HepG2 (cell line): ENCODE results near the gene ELOVL5. TPM values are rescaled to one million over a fixed set of nuclear protein-coding genes. Genes with fewer than 3 reads are reported as not detected.

ENCODE experiments used
- AHR ChIP-seq: IDR thresholded peaks from 2 replicates; pipeline ENCODE4 v1.6.1; 2018; ENCODE audit warnings: missing genetic modification reagents, missing compliant biosample characterization
- CEBPB ChIP-seq: IDR thresholded peaks from 2 replicates; pipeline ENCODE4 v1.6.1; 2011; ENCODE audit warnings: low read depth, low read length, improper control_type of control experiment, borderline replicate concordance
- CREB1 ChIP-seq, 2 experiments: fragments of 450-650 bp in 1 of 2; IDR thresholded peaks; 2 replicates each; pipeline ENCODE4 v1.6.1; 2016 to 2017; ENCODE audit warnings: control low read depth in 1 of 2, mild to moderate bottlenecking in 1 of 2, missing compliant biosample characterization in 1 of 2, missing genetic modification characterization in 1 of 2
- DR1 ChIP-seq: sonication (generic); formaldehyde crosslinking; IDR thresholded peaks from 2 replicates; pipeline ENCODE4 v1.8.0; 2021; ENCODE audit warnings: mild to moderate bottlenecking, missing genetic modification reagents, inconsistent platforms
- ETV5 ChIP-seq: IDR thresholded peaks from 2 replicates; pipeline ENCODE4 v1.6.1; 2018; ENCODE audit warnings: missing biosample characterization, missing genetic modification reagents, inconsistent platforms, borderline replicate concordance
- GATAD2A ChIP-seq: IDR thresholded peaks from 2 replicates; pipeline ENCODE4 v1.6.1; 2016
- GLMP ChIP-seq: sonication (generic); formaldehyde crosslinking; IDR thresholded peaks from 2 replicates; pipeline ENCODE4 v1.9.0; 2021; ENCODE audit warnings: missing genetic modification reagents, mild to moderate bottlenecking, borderline replicate concordance
- IKZF4 ChIP-seq: sonication (generic); formaldehyde crosslinking; IDR thresholded peaks from 2 replicates; pipeline ENCODE4 v1.5.1; 2020; ENCODE audit warnings: borderline replicate concordance, mild to moderate bottlenecking, low read depth, missing genetic modification reagents; ENCODE audit errors: not compliant biosample characterization
- MED8 ChIP-seq: sonication (generic); formaldehyde crosslinking; IDR thresholded peaks from 2 replicates; pipeline ENCODE4 v1.8.1; 2023; ENCODE audit warnings: mild to moderate bottlenecking, missing genetic modification reagents; ENCODE audit not compliant: insufficient replicate concordance
- NFATC3 ChIP-seq: sonication (generic); formaldehyde crosslinking; IDR thresholded peaks from 2 replicates; pipeline ENCODE4 v1.5.1; 2020; ENCODE audit warnings: mild to moderate bottlenecking, missing genetic modification reagents
- NFYC ChIP-seq: IDR thresholded peaks from 2 replicates; pipeline ENCODE4 v1.6.1; 2016; ENCODE audit warnings: missing genetic modification reagents, missing compliant biosample characterization
- NR2F2 ChIP-seq: IDR thresholded peaks from 2 replicates; pipeline ENCODE4 v1.6.1; 2012; ENCODE audit warnings: low read depth, inconsistent platforms, borderline replicate concordance
- PRPF4 ChIP-seq: fragments of 200-400 bp; formaldehyde crosslinking; IDR thresholded peaks from 2 replicates; pipeline ENCODE4 v1.6.1; 2016; ENCODE audit warnings: low read length, low read depth; ENCODE audit not compliant: poor library complexity, severe bottlenecking
- RFXAP ChIP-seq: sonication (generic); formaldehyde crosslinking; IDR thresholded peaks from 2 replicates; pipeline ENCODE4 v1.4.0; 2020; ENCODE audit warnings: missing genetic modification reagents, borderline replicate concordance
- SMAD9 ChIP-seq: sonication (generic); formaldehyde crosslinking; IDR thresholded peaks from 2 replicates; pipeline ENCODE4 v1.5.1; 2020; ENCODE audit warnings: mild to moderate bottlenecking, missing genetic modification reagents
- TEAD3 ChIP-seq: optimal IDR thresholded peaks from 2 replicates; pipeline ENCODE3; 2016; ENCODE audit warnings: borderline replicate concordance
- ZFP37 ChIP-seq: sonication (generic); formaldehyde crosslinking; IDR thresholded peaks from 2 replicates; pipeline ENCODE4 v1.4.0; 2020; ENCODE audit warnings: missing genetic modification reagents, borderline replicate concordance
- ZFP82 ChIP-seq: sonication (generic); formaldehyde crosslinking; IDR thresholded peaks from 2 replicates; pipeline ENCODE4 v1.5.1; 2020; ENCODE audit warnings: mild to moderate bottlenecking, missing genetic modification reagents, borderline replicate concordance
- ZNF549 ChIP-seq: sonication (generic); formaldehyde crosslinking; IDR thresholded peaks from 2 replicates; pipeline ENCODE4 v1.5.0; 2020; ENCODE audit warnings: missing genetic modification reagents
- ZNF674 ChIP-seq: sonication (generic); formaldehyde crosslinking; IDR thresholded peaks from 2 replicates; pipeline ENCODE4 v1.5.0; 2020; ENCODE audit warnings: low read depth, mild to moderate bottlenecking, missing genetic modification reagents
- ZNF687 ChIP-seq: sonication (generic); formaldehyde crosslinking; IDR thresholded peaks from 2 replicates; pipeline ENCODE4 v1.5.1; 2020; ENCODE audit warnings: mild to moderate bottlenecking, missing genetic modification reagents, moderate library complexity
- ZNF761 ChIP-seq: sonication (generic); formaldehyde crosslinking; conservative IDR thresholded peaks from 2 replicates; pipeline ENCODE4 v1.4.0; 2020; ENCODE audit warnings: mild to moderate bottlenecking, missing genetic modification reagents
- ZNF768 ChIP-seq: sonication (generic); formaldehyde crosslinking; IDR thresholded peaks from 2 replicates; pipeline ENCODE4 v1.4.0; 2020; ENCODE audit warnings: missing genetic modification reagents
- ZNF780A ChIP-seq: sonication (generic); formaldehyde crosslinking; IDR thresholded peaks from 2 replicates; pipeline ENCODE4 v1.8.0; 2022; ENCODE audit warnings: mild to moderate bottlenecking, missing genetic modification reagents, moderate library complexity
- ZNF816 ChIP-seq: sonication (generic); formaldehyde crosslinking; IDR thresholded peaks from 2 replicates; pipeline ENCODE4 v1.8.0; 2022; ENCODE audit warnings: missing genetic modification reagents, mild to moderate bottlenecking, borderline replicate concordance
- polyA plus RNA-seq, 8 experiments: library from polyadenylated mRNA; depleted of rRNA in 3 of 8; stranded (reverse) in 7 of 8; unstranded in 1 of 8; fragments of >200 nt; fragmentation: Illumina TruSeq in 4 of 8; extraction: Trizol in 4 of 8; gene quantifications; 2 replicates each; pipeline versions ENCODE4 v1.2.1 to v1.2.3, GENCODE V29; 2011 to 2016; ENCODE audit warnings: low read depth in 4 of 8, missing spikeins in 1 of 8, mixed read lengths in 1 of 8; ENCODE audit not compliant: insufficient read depth in 1 of 8
- total RNA-seq, 5 experiments: library from RNA; depleted of rRNA; stranded (reverse); fragments of >200 nt; fragmentation: Illumina TruSeq; extraction: Trizol; gene quantifications; 2 replicates each; pipeline ENCODE4 v1.2.3, GENCODE V29; 2016; ENCODE audit warnings: low read depth in 1 of 5
- TF ChIP-seq, protein P1 (sequence below): IDR thresholded peaks from 2 replicates; pipeline ENCODE4 v1.6.1; 2016; ENCODE audit warnings: mild to moderate bottlenecking, missing biosample characterization, missing genetic modification reagents

The ELOVL5 gene
- total and polyA plus RNA-seq, 2 of the 13 experiments (the other 11 are each of a cell fraction or from before 2014, with no cell fraction given) = 50.1 to 72.4 TPM

DNA sequence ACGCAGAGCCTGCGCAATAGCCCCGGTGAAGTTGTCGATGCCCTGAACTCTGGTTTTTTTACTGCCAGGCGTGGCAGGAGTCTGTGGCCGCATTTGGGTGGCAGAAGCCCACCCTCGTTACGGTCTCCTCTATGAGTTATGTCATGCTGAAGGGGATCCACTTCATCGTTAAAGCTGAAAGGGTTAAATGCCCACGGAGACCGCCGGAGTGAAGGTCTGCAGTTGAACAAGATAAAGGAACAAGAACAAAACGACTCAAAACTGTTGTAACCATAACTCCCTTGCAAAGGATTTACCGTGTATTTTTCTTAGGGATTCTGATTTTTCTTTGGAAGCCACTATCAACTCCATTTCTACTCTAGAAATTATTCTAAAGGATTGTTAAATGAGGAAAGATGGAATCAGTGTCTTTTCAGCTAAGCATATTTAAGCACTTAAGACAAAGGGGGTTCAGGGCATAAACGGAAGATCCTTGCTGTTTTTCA lies 501 bp upstream of the ELOVL5 start (continued):
- TF ChIP-seq ZNF687 (CRISPR knock-in tag) = peak; percentile 27; the same call in 1 of the 2 replicates
- TF ChIP-seq ZNF549 (CRISPR knock-in tag) = no peak
- no peak for TF ChIP-seq CREB1 (IDR thresholded peaks at IDR 0.05)
- peak; percentile 87 for TF ChIP-seq CREB1 (CRISPR knock-in tag; IDR thresholded peaks at IDR 0.05)
- TF ChIP-seq DR1 (CRISPR knock-in tag) = no peak; the same call in 1 of the 2 replicates
- TF ChIP-seq PRPF4 = no peak
- no peak for TF ChIP-seq ZNF761 (CRISPR knock-in tag)
- TF ChIP-seq ETV5 (CRISPR knock-in tag) = no peak
- no peak for TF ChIP-seq AHR
- TF ChIP-seq RFXAP = no peak
- TF ChIP-seq GLMP (CRISPR knock-in tag) = no peak
- peak; percentile 6; the same call in 1 of the 2 replicates for TF ChIP-seq GATAD2A (CRISPR knock-in tag)
- TF ChIP-seq TEAD3 (CRISPR knock-in tag) = no peak
- TF ChIP-seq IKZF4 (CRISPR knock-in tag) = no peak
- no peak for TF ChIP-seq MED8
- no peak for TF ChIP-seq ZNF768 (CRISPR knock-in tag)
- TF ChIP-seq ZFP37 (CRISPR knock-in tag) = no peak
- TF ChIP-seq CEBPB = no peak
- TF ChIP-seq ZNF816 (CRISPR knock-in tag) = peak; percentile 25; the same call in 1 of the 2 replicates
- TF ChIP-seq NR2F2 = no peak
- no peak for TF ChIP-seq NFYC (CRISPR knock-in tag)
- TF ChIP-seq ZNF780A (CRISPR knock-in tag) = no peak
- no peak for TF ChIP-seq NFATC3 (CRISPR knock-in tag)
- peak; percentile 23; the same call in 1 of the 2 replicates for TF ChIP-seq ZFP82 (CRISPR knock-in tag)
- TF ChIP-seq SMAD9 (CRISPR knock-in tag) = no peak
- TF ChIP-seq ZNF674 (CRISPR knock-in tag) = no peak
- TF ChIP-seq, protein P1, sequence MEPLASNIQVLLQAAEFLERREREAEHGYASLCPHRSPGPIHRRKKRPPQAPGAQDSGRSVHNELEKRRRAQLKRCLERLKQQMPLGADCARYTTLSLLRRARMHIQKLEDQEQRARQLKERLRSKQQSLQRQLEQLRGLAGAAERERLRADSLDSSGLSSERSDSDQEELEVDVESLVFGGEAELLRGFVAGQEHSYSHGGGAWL (CRISPR knock-in tag) = no peak
